T-helper 2 cell (primary cell): ENCODE results near the gene IL20RA.
"Not testable (repeated sequence)": the region's sequence is repeated elsewhere in the genome, so short reads cannot be mapped to it uniquely, and the experiment has no call there.

Experiments used
- DNase-seq, 5 experiments: peaks; one replicate each; pipeline versions ENCODE4 v3.0.0 to v3.0.0-alpha.2; 2012 to 2022
- total RNA-seq, 2 donors: gene quantifications; one replicate each; lab custom pipeline; 2026; lab: John Stamatoyannopoulos, UW

IL20RA gene
- total RNA-seq, result 0 reads per million in 2 donors

- peak in 3 of 5 experiments; percentile 3 to 16 (median 5) for DNase-seq
Measured at GRCh38 chr6:137044366-137045221, at the start of gene IL20RA. Gene IL20RA (minus strand): TSS chr6:137044965. CDS start chr6:137044728, 237 bp downstream.

- peak in 1 of 5 experiments; percentile 65 for DNase-seq
Measured at GRCh38 chr6:137093183-137094069, 48.7 kb upstream of the IL20RA start.

- DNase-seq, result no peak
Measured at GRCh38 chr6:137092018-137092417, 47.3 kb upstream of the IL20RA start.

GRCh38 chr6:137089305-137089704 is 44.5 kb upstream of the IL20RA start:
- no peak for DNase-seq

- peak in 1 of 5 experiments; percentile 42 for DNase-seq
Measured at GRCh38 chr6:137087902-137088301, 43.1 kb upstream of the IL20RA start.

GRCh38 chr6:137086031-137086430 is 41.3 kb upstream of the IL20RA start:
- no peak for DNase-seq

- DNase-seq, result no peak
Measured at GRCh38 chr6:137084865-137085617, 40.3 kb upstream of the IL20RA start.

GRCh38 chr6:137084090-137084489 is 39.3 kb upstream of the IL20RA start:
- no peak for DNase-seq

- DNase-seq, result no peak
Measured at GRCh38 chr6:137081997-137082396, 37.2 kb upstream of the IL20RA start.

GRCh38 chr6:137080711-137081110 is 35.9 kb upstream of the IL20RA start:
- DNase-seq, result no peak

GRCh38 chr6:137076277-137077068 is 31.7 kb upstream of the IL20RA start:
- DNase-seq, result peak in 4 of 5 experiments; percentile 7 to 67 (median 20)

GRCh38 chr6:137075790-137076189 is 31.0 kb upstream of the IL20RA start:
- not testable (repeated sequence) for DNase-seq

GRCh38 chr6:137070303-137070702 is 25.5 kb upstream of the IL20RA start:
- no peak for DNase-seq

- no peak for DNase-seq
Measured at GRCh38 chr6:137067399-137067798, 22.6 kb upstream of the IL20RA start.

- DNase-seq, result no peak
Measured at GRCh38 chr6:137058037-137058436, 13.3 kb upstream of the IL20RA start.

GRCh38 chr6:137056121-137056880 is 11.5 kb upstream of the IL20RA start:
- DNase-seq, result no peak

- no peak for DNase-seq
Measured at GRCh38 chr6:137051790-137052472, 7.2 kb upstream of the IL20RA start.

- DNase-seq, result no peak
Measured at GRCh38 chr6:137049095-137049494, 4.3 kb upstream of the IL20RA start.

GRCh38 chr6:137046871-137047412 is 2.2 kb upstream of the IL20RA start:
- DNase-seq, result no peak

GRCh38 chr6:137045222-137045789 is 541 bp upstream of the IL20RA start:
- DNase-seq, result no peak
